ENCODE data around the gene GOLGA6L25.
"Not testable (repeated sequence)": the region's sequence is repeated elsewhere in the genome, so short reads cannot be mapped to it uniquely, and the experiment has no call there.

Gene GOLGA6L25, protein sequence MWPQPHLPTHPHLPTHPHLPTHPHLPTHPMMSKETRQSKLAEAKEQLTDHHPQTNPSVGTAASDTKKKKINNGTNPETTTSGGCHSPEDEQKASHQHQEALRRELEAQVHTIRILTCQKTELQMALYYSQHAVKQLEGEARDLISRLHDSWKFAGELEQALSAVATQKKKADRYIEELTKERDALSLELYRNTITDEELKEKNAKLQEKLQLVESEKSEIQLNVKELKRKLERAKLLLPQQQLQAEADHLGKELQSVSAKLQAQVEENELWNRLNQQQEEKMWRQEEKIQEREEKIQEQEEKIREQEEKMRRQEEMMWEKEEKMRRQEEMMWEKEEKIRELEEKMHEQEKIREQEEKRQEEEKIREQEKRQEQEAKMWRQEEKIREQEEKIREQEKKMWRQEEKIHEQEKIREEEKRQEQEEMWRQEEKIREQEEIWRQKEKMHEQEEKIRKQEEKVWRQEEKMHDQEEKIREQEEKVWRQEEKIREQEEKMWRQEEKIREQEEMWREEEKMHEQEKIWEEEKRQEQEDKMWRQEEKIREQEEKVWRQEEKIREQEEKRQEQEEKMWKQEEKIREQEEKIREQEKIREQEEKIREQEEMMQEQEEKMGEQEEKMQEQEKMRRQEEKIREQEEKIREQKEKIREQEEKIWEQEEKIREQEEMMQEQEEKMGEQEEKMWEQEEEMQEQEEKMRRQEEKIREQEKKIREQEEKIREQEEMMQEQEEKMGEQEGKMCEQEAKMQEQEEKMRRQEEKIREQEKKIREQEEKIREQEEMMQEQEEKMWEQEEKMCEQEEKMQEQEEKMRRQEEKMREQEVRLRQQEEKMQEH

DNA sequence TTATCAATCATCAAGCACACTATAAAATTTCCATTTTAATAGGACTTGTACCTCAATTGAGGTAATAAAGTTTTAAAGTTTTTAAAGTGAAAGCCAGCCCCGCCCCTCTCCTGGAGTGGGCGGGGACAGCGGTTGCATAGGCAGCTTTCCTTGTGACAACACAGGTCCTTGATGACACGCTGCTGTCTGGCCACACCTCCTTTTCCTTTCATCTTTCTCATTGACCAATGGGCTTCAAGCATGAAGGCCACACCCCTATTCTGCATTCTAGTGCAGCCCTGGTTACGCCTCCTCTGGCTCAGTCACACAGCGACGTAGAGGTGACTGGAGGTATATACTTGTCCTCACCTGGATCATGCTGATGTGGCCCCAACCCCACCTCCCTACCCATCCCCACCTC lies at the start of gene GOLGA6L25:
GOLGA6L25 (plus strand) TSS at position 301 of the 400 bp plus-strand sequence; CDS start at position 362, 61 bp downstream.
- not testable (repeated sequence) for DNase-seq (ENCODE audit: low read depth in 2 of 2)

DNA sequence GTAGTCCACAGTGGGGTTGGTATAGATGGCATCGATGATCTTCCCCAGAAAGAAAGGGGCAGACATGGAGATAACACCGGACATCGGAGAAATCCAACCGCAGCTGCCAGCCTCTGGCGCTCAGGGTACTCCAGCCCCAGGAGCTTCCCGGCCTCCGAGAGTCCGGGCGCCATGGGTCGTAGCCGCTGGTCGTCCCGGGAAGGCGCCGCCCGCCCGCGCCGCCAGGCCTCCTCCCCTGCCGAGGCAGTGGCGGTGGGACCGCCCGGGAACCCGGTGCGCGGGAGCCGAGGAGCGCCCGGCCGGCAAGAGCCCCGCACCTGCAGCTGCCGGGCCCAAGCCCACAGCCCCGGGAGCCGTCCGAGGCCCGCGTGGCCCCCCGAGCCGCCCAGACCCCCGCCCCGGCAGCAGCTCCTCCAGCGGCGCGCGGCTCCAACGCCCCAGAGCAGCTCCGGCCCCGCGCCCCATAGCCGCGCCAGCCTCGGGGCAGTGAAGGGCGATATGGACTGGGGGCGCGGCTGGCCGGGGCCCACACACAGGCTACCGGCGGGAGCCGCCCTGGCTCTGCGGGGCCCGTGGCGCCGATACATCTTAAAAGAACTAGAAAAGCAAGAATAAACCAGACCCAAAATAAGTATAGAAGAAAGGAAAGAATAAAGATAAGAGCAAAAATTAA lies 45.0 kb upstream of the GOLGA6L25 start:
- not testable (repeated sequence) for DNase-seq (ENCODE audit: low read depth in 2 of 2)

DNA sequence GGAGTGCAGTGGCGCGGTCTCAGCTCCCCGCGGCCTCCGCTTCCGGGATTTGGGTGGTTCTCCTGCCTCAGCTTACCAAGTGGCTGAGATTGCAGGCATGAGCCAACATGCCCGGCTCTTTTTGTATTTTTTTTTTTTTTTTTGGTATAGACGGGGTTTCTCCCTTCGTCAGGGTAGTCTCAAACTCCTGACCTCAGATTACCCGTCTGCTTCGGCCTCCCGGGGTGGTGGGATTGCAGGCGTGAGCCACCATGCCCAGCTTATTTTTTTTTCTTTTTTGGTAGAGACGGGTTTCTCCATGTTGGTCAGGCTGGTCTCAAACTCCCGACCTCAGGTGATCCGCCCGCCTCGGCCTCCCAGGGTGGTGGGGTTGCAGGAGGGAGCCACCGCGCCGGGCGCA lies 39.2 kb upstream of the GOLGA6L25 start:
- DNase-seq (ENCODE audit: low read depth in 2 of 2): not testable (repeated sequence)

DNA sequence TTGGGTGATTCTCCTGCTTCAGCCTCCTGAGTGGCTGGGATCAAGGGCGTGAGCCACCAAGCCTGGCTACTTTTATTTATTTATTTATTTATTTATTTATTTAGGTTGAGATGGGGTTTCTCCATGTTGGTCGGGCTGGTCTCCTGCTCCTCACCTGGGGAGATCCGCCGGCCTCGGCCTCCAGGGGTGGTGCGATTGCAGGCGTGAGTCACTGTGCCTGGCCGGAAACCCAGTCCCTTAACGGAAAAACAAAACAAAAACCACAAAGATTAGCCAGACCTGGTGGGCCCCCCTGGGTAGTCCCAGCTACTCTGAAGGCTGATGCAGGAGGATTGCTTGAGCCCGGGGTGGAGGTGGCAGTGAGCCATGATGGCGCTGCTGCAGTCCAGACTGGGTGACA lies 38.2 kb upstream of the GOLGA6L25 start:
- not testable (repeated sequence) for DNase-seq (ENCODE audit: low read depth in 2 of 2)

DNA sequence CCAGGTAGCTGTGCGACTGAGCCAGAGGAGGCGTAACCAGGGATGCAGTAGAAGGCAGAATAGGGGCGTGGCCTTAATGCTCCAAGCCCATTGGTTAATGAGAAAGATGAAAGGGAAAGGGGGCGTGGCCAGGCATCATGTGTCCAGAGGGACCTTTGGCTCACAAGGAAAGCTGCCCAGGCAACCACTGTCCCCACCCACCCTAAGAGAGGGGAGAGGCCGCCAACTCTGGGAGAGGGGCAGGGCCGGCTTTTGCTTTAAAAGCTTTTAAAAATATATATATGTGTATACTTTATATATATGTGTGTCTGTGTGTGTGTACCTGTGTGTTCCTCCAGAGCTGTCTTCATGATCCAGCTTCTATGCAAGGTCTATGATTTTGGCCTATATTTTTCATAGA lies 20.4 kb upstream of the GOLGA6L25 start, which contains the start of gene GOLGA8G:
GOLGA8G (minus strand) TSS at position 18 of the 400 bp plus-strand sequence. CDS start 62 bp downstream, outside the sequence.
- not testable (repeated sequence) for DNase-seq (ENCODE audit: low read depth in 2 of 2)

DNA sequence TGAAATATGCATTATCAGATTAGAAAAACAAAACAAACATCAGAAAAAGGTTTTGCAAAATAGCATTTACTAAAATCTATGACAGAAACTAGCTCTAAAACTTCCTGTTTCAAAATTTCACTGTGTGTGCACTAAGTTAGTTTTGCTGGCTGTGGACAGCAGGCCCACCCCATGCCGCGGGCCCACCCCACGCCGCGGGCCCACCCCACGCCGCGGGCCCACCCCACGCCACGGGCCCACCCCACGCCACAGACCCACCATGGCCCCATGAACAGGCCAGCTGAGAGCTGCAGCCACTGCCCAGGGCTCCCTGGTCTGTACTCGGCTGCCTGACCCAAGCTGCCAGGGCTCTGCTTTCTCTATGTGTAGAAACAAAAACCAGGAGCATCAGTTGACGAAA lies 20.0 kb downstream of the GOLGA6L25 start:
- not testable (repeated sequence) for DNase-seq (ENCODE audit: low read depth in 2 of 2)

DNA sequence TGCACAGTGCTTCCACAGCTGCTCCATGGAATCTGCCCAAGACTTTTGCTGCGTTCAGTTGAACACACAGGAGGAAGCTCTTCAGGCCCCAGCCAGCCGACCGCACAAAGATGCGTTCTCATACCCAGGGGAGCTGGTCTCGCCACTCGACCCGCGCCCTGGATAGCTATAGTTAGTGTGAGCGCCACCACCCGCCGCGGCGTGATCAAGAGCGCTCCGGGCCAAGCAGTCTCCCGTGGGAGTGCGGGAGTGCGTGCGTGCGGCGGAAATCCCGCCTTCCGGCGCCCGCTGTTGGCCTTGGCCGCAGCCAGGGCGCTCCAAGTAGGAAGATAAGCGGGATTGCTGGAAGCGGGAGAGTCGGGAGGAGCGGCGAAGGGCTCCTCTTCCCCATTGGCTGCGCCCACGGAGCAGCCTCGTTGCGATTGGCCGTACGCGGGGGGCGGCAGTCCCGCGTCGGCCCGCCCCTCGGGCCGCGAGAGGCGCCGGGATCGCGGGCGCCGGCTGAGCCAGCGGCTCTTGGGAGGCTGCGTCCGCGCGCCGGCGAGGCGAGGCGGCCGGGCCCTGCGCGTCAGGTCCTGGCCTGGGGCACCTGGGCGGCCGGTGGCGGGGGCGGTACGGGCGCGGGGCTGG lies 35.7 kb downstream of the GOLGA6L25 start:
- DNase-seq (ENCODE audit: low read depth in 2 of 2): not testable (repeated sequence)

DNA sequence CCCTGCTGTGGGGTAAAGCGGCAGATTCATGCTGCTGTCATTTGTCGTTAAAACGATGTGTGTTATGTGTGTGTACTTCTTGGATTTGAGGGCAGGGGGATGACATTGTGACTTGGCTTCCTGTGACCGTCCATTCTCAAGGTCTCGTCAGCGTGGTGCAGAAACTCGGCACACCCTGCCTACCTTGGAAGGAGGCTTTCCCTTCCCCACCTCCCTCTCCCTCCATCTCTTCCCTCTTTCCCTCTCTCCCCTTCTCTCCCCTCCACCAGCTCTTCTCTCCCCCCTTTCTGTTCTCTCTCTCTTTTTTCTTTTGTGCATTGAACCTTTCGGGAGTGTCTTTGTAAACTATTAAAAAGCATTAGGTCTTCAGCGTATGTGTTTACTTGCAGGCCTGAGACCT lies 36.4 kb downstream of the GOLGA6L25 start:
- DNase-seq (ENCODE audit: low read depth in 2 of 2): not testable (repeated sequence)

DNA sequence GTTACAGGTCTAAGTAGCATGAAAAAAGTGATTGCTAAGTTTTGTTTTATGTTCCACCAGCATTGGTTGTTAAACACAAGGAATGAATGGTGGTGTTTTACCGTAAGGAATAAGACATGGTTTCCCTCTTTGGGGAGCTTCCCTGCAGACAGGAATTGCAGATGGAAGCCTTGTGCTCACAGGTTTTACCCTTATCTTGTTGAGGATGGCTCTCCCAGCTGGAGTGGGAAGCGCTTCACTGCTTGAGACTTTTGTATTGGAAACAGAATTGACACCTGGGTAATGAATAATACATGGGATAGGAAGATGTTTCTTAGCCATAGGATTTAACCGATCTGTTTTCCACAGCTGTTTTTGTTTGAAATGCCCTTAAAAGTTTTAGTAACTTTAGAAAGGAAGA lies 39.0 kb downstream of the GOLGA6L25 start:
- DNase-seq (ENCODE audit: low read depth in 2 of 2): not testable (repeated sequence)

DNA sequence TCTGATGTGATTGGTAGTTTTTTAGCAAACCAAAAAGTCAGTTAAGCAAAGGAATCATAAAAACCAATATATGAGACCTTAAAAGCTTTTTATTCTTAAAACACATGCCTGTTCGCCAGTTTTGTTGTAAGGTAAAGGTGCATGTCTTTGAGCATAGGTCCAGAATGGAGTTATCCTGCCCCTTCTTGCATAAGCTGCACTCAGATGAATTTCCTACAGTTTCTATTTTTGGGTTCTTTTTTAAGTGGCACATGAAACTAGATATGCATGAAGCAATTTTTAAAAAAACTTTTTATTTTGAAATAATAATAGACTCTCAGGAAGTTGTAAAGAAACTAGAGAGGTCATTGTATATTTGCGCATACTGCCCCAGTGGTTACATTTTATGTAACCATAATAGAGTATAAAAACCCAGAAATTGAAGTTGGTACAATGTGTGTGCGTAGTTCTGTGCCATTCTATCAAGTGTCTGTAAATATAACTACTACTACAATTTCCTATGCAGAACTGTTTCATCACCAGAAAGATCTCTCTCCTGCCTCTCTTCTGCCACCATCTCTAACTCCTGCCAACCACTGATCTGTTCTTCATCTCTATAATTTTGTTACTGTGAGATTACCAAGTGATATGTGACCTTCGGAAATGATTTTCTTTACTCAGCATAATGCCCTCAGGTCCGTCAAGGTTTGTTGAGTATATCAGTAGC lies 40.2 kb downstream of the GOLGA6L25 start:
- DNase-seq (ENCODE audit: low read depth in 2 of 2): not testable (repeated sequence)

DNA sequence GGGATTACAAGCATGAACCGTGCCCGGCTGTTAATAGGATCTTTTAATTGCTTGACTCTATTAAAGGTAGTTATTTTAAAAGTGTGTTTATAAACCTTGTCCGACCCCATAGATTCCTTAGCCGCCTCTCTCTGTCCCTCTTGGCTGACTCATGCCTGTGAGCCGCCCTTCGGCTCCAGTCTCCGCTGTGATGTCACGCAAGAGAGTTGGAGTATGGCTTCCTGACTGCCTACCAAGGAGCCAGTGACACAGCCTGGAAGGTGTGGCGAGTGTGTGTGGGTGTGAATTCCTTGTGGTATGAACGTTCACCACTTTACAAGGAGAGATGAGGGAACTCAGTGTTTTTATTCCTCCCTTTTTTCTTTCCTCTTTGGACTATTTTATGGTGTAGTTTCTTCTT lies 44.1 kb downstream of the GOLGA6L25 start:
- DNase-seq (ENCODE audit: low read depth in 2 of 2): not testable (repeated sequence)

DNA sequence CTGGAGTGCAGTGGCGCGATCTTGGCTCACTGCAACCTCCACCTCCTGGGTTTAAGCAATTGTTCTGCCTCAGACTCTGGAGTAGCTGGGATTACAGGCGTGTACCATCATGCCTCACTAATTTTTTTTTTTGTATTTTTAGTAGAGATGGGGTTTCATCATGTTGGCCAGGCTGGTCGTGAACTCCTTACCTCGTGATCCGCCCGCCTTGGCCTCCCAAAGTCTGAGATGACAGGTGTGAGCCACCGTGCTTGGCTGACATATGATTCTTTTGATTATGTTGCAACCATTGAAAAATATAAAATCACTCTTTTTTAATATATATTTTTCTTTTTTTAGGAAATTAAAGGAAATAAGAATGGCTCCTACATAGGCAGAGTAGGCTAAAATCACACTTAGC lies 44.8 kb downstream of the GOLGA6L25 start:
- not testable (repeated sequence) for DNase-seq (ENCODE audit: low read depth in 2 of 2)

DNA sequence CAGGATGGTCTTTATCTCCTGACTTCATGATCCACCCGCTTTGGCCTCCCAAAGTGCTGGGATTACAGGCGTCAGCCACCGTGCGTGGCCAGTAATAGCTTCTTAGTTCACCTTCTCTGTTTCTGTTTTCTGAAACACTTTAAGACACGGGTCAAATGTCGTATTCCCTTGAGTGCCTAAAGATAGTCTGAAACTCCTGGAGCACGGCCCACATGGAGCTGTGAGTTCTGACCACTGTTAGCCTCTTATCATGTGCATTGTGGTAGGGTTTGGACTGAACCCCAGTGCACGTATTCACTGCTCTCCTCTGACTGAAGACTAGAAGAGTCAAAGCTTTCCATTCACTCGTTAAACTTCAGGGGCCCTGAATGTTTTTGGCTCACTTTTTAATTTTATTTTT lies 48.8 kb downstream of the GOLGA6L25 start:
- not testable (repeated sequence) for DNase-seq (ENCODE audit: low read depth in 2 of 2)
